Activated naive CD4-positive, alpha-beta T cell treated with anti-CD3 and anti-CD28 coated beads, Interleukin-2, amount 50 U/mL, for 72 hours (primary cell): ENCODE measurements around the gene HBG1. TPM values are rescaled to one million over a fixed set of nuclear protein-coding genes. Genes with fewer than 3 reads are reported as not detected.
"Not testable (repeated sequence)": the region's sequence is repeated elsewhere in the genome, so short reads cannot be mapped to it uniquely, and the experiment has no call there.

Source experiments
- ATAC-seq, 2 donors: fragments of 150-1000 bp; cut with Tn5 transposase; 2 replicates each; pipeline ENCODE4 v1.10.0; 2021; ENCODE audit warnings: mild to moderate bottlenecking in 2 of 2, moderate library complexity in 2 of 2
- DNase-seq, 2 donors: peaks; one replicate each; pipeline ENCODE4 v3.0.0; 2021 to 2022; ENCODE audit warnings: low spot score in 2 of 2
- H3K27ac Mint-ChIP-seq, 2 donors: one replicate each; pipeline ENCODE4 v1.8.0; 2022; ENCODE audit warnings: mild to moderate bottlenecking in 2 of 2, mixed read lengths in 2 of 2
- H3K36me3 Mint-ChIP-seq, 2 donors: one replicate each; pipeline ENCODE4 v1.8.0; 2022; ENCODE audit warnings: mixed read lengths in 2 of 2
- H3K9me3 Mint-ChIP-seq, 2 donors: one replicate each; pipeline ENCODE4 v1.8.0; 2022; ENCODE audit warnings: mixed read lengths in 2 of 2
- total RNA-seq, 2 donors: library from RNA; stranded (reverse); gene quantifications; one replicate each; pipeline ENCODE4 v1.2.3, GENCODE V29; 2022

The HBG1 gene
- total RNA-seq, 2 donors from 2014 or later = not detected

- DNase-seq (no peak), ATAC-seq (no peak)
- Mint-ChIP-seq H3K36me3 (no peaks in the 10 kb centered on the region), H3K9me3 (no peaks in the 10 kb centered on the region), H3K27ac (no peak overlapping the region)
These were observed 33.0 kb upstream of the HBG1 start for GRCh38 chr11:5282628-5283027.

GRCh38 chr11:5281596-5281995, 31.9 kb upstream of the HBG1 start:
- H3K27ac Mint-ChIP-seq = no peak overlapping the region
- H3K36me3 Mint-ChIP-seq = no peaks in the 10 kb centered on the region
- no peak for DNase-seq
- no peak for ATAC-seq
- no peaks in the 10 kb centered on the region for H3K9me3 Mint-ChIP-seq

- no peaks in the 10 kb centered on the region for H3K9me3 Mint-ChIP-seq
- H3K36me3 Mint-ChIP-seq = no peaks in the 10 kb centered on the region
- ATAC-seq (peak; percentile 63 to 77), DNase-seq (no peak)
- H3K27ac Mint-ChIP-seq = no peak overlapping the region
These were observed 31.0 kb upstream of the HBG1 start for GRCh38 chr11:5280582-5281102.

- Mint-ChIP-seq H3K9me3 (no peaks in the 10 kb centered on the region), H3K27ac (no peak overlapping the region), H3K36me3 (no peaks in the 10 kb centered on the region)
- no peak for ATAC-seq
- no peak for DNase-seq
These were observed 29.9 kb upstream of the HBG1 start for GRCh38 chr11:5279471-5280090.

- Mint-ChIP-seq H3K27ac (no peak overlapping the region), H3K36me3 (no peaks in the 10 kb centered on the region), H3K9me3 (no peaks in the 10 kb centered on the region)
- ATAC-seq (no peak), DNase-seq (no peak)
These were observed 28.2 kb upstream of the HBG1 start for GRCh38 chr11:5277807-5278382.

- Mint-ChIP-seq H3K27ac (no peak overlapping the region), H3K36me3 (no peaks in the 10 kb centered on the region), H3K9me3 (no peaks in the 10 kb centered on the region)
- DNase-seq (no peak), ATAC-seq (no peak)
These were observed 27.0 kb upstream of the HBG1 start for GRCh38 chr11:5276697-5277096.

- H3K36me3 Mint-ChIP-seq = no peaks in the 10 kb centered on the region
- DNase-seq = no peak
- H3K27ac Mint-ChIP-seq = no peak overlapping the region
- ATAC-seq = no peak
- H3K9me3 Mint-ChIP-seq = no peaks in the 10 kb centered on the region
These were observed 25.9 kb upstream of the HBG1 start for GRCh38 chr11:5275369-5276110.

GRCh38 chr11:5274395-5274794, 24.7 kb upstream of the HBG1 start:
- Mint-ChIP-seq H3K36me3 (no peaks in the 10 kb centered on the region), H3K9me3 (no peaks in the 10 kb centered on the region), H3K27ac (no peak overlapping the region)
- no peak for DNase-seq
- no peak for ATAC-seq

- ATAC-seq (no peak), DNase-seq (no peak)
- H3K9me3 Mint-ChIP-seq = no peaks in the 10 kb centered on the region
- H3K36me3 Mint-ChIP-seq = no peaks in the 10 kb centered on the region
- H3K27ac Mint-ChIP-seq = no peak overlapping the region
These were observed 22.8 kb upstream of the HBG1 start for GRCh38 chr11:5272395-5273017.

GRCh38 chr11:5269715-5270147, 20.1 kb upstream of the HBG1 start, which contains the start of gene HBE1:
Gene HBE1 (minus strand): TSS chr11:5269945. CDS start chr11:5269890, 55 bp downstream.
- no peak for DNase-seq
- no peaks in the 10 kb centered on the region for H3K9me3 Mint-ChIP-seq
- no peak for ATAC-seq
- no peaks in the 10 kb centered on the region for H3K36me3 Mint-ChIP-seq
- H3K27ac Mint-ChIP-seq = no peak within 1 kb of the TSS

GRCh38 chr11:5267033-5267563, 17.4 kb upstream of the HBG1 start:
- DNase-seq = no peak
- Mint-ChIP-seq H3K36me3 (no peaks in the 10 kb centered on the region), H3K9me3 (no peaks in the 10 kb centered on the region), H3K27ac (no peak overlapping the region)
- ATAC-seq = no peak

GRCh38 chr11:5266609-5267008, 17.0 kb upstream of the HBG1 start:
- ATAC-seq (no peak), DNase-seq (no peak)
- Mint-ChIP-seq H3K27ac (no peak overlapping the region), H3K9me3 (no peaks in the 10 kb centered on the region), H3K36me3 (no peaks in the 10 kb centered on the region)

- no peaks in the 10 kb centered on the region for H3K9me3 Mint-ChIP-seq
- no peak for DNase-seq
- H3K36me3 Mint-ChIP-seq = no peaks in the 10 kb centered on the region
- no peak for ATAC-seq
- no peak overlapping the region for H3K27ac Mint-ChIP-seq
These were observed 16.2 kb upstream of the HBG1 start for GRCh38 chr11:5265832-5266231.

- Mint-ChIP-seq H3K9me3 (no peaks in the 10 kb centered on the region), H3K27ac (no peak overlapping the region), H3K36me3 (peaks cover 0 to 7% of the 10 kb centered on the region in 2 donors)
- no peak for DNase-seq
- ATAC-seq = no peak
These were observed 9.0 kb upstream of the HBG1 start for GRCh38 chr11:5258543-5259262.

GRCh38 chr11:5257296-5257695, 7.6 kb upstream of the HBG1 start:
- no peak for DNase-seq
- peaks cover 0 to 7% of the 10 kb centered on the region in 2 donors for H3K36me3 Mint-ChIP-seq
- H3K9me3 Mint-ChIP-seq = no peaks in the 10 kb centered on the region
- no peak overlapping the region for H3K27ac Mint-ChIP-seq
- ATAC-seq = no peak

GRCh38 chr11:5254646-5255413, 5.2 kb upstream of the HBG1 start, which contains the start of gene HBG2:
Gene HBG2 (minus strand): TSS chr11:5254781. CDS start chr11:5254728, 53 bp downstream.
- H3K9me3 Mint-ChIP-seq, ATAC-seq, H3K36me3 Mint-ChIP-seq, DNase-seq: not testable (repeated sequence)
- H3K27ac Mint-ChIP-seq = peak within 1 kb of the TSS in 1 of 2 donors; percentile 25
